GM12891 (cell line): ENCODE data around the gene DOCK8.
"Not testable (repeated sequence)": the region's sequence is repeated elsewhere in the genome, so short reads cannot be mapped to it uniquely, and the experiment has no call there.

Experiments used
- POLR2A ChIP-seq: IDR thresholded peaks from 2 replicates; pipeline ENCODE4 v1.6.1; 2011; ENCODE audit warnings: low read depth, low read length, control low read depth
- POLR2AphosphoS5 ChIP-seq: IDR thresholded peaks from 2 replicates; pipeline ENCODE4 v1.6.1; 2011; ENCODE audit warnings: low read depth, low read length, control low read depth
- TAF1 ChIP-seq: IDR thresholded peaks from 2 replicates; pipeline ENCODE4 v1.6.1; 2011; ENCODE audit warnings: low read depth, low read length, control low read depth

DNA sequence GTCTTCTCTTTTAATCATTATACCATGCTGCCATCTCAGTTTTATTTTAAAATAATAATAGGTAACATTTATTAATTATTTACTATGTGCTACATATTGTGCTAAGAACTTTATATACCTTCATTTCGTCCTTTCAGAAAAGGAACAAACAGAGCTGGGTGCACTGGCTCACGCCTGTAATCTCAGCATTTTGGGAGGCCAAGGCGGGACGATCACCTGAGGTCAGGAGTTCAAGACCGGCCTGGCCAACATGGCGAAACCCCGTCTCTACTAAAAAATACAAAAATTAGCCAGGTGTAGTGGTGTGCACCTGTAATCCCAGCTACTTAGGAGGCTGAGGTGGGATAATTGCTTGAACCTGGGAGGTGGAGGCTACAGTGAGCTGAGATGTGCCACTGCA is 4.4 kb downstream of the DOCK8 start:
- not testable (repeated sequence) for TF ChIP-seq POLR2A, TAF1, POLR2AphosphoS5
